NCI-H524 (cell line): ENCODE measurements around the gene SLC2A13.
"Not testable (repeated sequence)": the region's sequence is repeated elsewhere in the genome, so short reads cannot be mapped to it uniquely, and the experiment has no call there.

Experiments used
- DNase-seq, 2 experiments: peaks; one replicate each; lab custom pipeline; 2025; lab: John Stamatoyannopoulos, UW

SLC2A13 gene

GRCh38 chr12:39752482-39753137 is 353.3 kb downstream of the SLC2A13 start:
- no peak for DNase-seq

- DNase-seq = not testable (repeated sequence)
Observed at GRCh38 chr12:39746151-39746550, 359.7 kb downstream of the SLC2A13 start.

GRCh38 chr12:39743655-39744054 is 362.2 kb downstream of the SLC2A13 start:
- DNase-seq = no peak

GRCh38 chr12:39736406-39736805 is 369.5 kb downstream of the SLC2A13 start:
- no peak for DNase-seq

GRCh38 chr12:39723831-39724230 is 382.1 kb downstream of the SLC2A13 start:
- peak in 1 of 2 experiments; percentile 4 for DNase-seq

GRCh38 chr12:39722504-39722903 is 383.4 kb downstream of the SLC2A13 start:
- no peak for DNase-seq

GRCh38 chr12:39713552-39713951 is 392.3 kb downstream of the SLC2A13 start:
- DNase-seq = no peak

- DNase-seq = no peak
Observed at GRCh38 chr12:39712334-39712733, 393.5 kb downstream of the SLC2A13 start.
